HG02678 (cell line): ENCODE results near the gene KIF20B.

Experiments used
- ATAC-seq: cut with Tn5 transposase; IDR thresholded peaks from one replicate; pipeline ENCODE4 v1.9.1; 2021; ENCODE audit warnings: mild to moderate bottlenecking, moderate library complexity; ENCODE audit not compliant: unreplicated experiment

KIF20B gene, protein sequence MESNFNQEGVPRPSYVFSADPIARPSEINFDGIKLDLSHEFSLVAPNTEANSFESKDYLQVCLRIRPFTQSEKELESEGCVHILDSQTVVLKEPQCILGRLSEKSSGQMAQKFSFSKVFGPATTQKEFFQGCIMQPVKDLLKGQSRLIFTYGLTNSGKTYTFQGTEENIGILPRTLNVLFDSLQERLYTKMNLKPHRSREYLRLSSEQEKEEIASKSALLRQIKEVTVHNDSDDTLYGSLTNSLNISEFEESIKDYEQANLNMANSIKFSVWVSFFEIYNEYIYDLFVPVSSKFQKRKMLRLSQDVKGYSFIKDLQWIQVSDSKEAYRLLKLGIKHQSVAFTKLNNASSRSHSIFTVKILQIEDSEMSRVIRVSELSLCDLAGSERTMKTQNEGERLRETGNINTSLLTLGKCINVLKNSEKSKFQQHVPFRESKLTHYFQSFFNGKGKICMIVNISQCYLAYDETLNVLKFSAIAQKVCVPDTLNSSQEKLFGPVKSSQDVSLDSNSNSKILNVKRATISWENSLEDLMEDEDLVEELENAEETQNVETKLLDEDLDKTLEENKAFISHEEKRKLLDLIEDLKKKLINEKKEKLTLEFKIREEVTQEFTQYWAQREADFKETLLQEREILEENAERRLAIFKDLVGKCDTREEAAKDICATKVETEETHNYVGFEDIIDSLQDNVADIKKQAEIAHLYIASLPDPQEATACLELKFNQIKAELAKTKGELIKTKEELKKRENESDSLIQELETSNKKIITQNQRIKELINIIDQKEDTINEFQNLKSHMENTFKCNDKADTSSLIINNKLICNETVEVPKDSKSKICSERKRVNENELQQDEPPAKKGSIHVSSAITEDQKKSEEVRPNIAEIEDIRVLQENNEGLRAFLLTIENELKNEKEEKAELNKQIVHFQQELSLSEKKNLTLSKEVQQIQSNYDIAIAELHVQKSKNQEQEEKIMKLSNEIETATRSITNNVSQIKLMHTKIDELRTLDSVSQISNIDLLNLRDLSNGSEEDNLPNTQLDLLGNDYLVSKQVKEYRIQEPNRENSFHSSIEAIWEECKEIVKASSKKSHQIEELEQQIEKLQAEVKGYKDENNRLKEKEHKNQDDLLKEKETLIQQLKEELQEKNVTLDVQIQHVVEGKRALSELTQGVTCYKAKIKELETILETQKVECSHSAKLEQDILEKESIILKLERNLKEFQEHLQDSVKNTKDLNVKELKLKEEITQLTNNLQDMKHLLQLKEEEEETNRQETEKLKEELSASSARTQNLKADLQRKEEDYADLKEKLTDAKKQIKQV (N-terminal part only)

DNA sequence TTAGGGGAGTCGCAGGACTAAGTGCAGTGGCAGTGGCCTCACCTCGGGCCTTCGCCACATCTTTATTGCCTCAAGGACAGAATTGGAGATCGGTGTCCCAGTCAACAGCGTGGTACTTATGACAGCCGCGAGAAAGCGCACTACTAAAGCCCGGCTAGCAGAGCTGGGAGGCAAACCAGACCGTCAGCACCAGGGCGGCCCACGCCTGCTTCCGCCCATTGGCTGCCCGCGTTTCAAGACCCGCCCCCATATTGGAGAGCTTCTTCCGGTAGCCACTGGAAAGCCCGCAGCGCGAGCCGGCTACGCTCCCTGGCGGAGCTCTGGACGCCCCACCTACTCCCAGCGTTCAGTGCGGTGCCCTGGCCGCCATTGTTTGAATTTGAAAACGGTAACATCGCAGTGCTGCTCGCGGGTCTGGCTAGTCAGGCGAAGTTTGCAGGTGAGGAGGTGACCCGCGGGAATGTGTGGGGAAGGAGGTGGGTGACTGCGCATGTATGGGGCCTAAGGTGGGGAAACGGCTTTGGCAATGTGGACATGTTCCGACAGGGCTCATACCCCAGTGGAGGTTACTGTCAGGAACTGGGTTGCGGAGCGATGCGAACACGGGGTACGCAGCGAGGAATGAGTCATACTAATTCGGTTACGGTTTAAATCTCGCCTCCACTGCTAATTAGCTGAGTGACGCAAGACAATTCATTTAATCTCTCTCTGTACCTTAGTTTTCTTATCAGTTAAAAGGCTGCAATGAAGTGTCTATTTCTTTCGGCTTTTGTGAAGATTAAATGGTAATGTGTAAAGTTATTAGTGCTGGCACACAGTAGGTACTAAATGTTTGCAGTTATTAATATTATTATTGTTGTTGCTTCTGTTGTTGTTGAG lies at the start of gene KIF20B:
TSS of gene KIF20B (plus strand) at position 349 of the 879 bp plus-strand sequence. CDS start 3,705 bp downstream, outside the sequence.
- peak; percentile 99 for ATAC-seq

DNA sequence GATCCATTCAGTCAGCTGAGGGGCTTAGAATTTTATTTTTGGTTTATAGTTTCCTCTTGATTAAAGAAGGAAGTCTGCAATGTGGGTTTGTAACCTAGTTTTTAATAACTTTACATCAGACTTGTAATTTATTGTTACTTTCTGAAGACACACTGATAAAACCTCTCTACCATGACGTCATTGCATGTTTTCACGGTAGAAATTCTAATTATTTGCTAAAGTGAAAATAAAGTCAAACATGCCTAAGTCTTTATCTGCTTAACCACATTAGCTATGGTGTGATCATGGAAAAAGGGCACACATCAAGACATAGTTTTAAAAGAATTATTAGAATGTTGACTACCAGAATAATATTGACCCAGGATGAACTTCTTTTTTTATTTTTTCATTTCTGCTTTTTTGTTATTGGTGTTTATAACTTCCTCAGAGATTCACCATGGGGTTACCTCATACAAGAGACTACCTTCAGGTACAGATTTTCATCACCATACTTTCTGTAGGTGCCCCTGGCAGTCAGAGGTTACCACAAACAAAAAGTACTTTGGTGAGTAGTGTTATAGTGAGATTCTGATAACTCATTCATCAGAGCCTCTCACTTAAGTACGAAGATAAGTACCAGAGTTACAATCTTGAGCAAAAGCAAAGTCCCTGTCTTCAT lies 49.3 kb upstream of the KIF20B start:
- peak; percentile 57 for ATAC-seq

DNA sequence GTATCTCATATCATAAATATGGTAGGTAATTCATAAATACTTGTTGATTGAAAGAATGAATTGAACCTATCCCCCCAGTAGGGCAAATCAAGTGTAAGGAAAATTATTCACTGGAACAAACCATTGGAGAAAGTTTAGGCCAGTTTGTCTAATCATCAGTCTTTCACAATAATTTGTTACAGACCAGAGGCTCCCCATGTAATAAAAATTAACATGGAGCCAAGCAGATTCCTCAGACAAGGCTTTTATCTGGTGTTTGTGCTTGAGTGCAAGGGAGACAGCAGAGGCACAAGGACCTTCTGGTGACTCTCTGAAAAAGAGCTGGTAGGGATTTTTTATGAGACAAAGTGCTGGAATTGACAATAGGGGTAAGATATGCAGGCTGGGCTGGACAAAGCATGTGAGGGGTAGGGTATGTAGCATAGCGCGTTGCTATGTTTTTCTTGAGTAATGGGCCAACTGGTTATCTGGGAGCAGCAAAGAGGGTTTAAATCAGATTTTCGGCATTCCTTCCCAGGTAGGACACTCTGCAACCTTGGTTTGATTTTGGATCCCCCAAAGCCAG lies 48.5 kb upstream of the KIF20B start:
- peak; percentile 4 for ATAC-seq

DNA sequence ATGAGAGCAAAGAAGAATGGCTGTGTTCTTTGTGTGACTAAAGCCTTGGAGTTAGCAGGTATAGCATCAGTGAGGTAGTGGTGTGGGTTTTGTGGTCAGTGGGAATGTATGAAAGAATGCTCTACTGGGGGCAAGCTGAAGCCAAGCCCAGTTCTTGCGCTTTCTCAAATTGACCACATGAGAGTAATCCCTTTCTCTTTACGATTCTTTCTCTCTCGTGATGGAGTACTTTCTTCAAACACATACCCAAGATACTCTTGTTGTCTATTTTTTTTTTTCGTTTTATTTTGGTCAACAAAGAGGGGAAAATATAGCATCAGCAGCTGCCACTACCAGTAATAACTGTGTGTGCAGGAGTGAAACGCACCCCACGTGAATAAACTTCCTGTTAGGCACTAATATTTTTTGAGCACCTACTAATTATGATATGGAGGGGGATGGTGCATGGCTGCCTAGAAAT lies 48.0 kb upstream of the KIF20B start:
- peak; percentile 64 for ATAC-seq

DNA sequence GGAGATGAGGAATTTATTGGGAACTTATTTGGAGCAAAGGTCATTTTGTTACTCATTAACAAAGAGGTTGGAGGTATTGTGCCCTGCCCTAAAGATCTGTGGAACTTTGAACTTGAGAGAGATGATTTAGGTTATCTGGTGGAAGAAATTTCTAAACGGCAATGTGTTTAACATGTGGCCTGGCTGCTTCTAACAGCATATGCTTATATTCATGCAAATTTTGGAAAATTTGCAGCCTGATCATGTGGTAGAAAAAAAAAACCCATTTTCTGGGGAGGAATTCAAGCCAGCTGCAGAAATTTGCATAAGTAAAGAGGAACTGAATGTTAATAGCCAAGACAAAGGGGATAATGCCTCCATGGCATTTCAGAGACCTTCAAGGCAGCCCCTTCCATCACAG lies 45.7 kb upstream of the KIF20B start:
- ATAC-seq = no peak

DNA sequence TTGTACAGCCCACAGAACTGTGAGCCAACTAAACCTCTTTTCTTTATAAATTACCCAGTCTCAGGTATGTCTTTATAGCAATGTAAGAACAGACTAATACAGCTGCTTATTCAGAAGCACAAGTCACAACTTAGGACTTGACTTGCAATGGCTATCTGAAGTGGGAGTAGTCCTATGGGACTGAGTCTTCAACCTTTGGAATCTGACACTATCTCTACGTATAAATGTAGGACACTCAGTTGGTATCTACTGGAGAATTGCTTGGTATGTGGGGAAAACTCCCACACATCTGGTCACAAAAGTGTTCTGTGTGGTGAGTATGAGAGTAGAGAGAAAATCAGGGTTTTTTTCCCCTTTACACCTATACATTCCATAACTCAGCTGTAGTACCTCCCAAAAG lies 44.1 kb upstream of the KIF20B start:
- no peak for ATAC-seq

DNA sequence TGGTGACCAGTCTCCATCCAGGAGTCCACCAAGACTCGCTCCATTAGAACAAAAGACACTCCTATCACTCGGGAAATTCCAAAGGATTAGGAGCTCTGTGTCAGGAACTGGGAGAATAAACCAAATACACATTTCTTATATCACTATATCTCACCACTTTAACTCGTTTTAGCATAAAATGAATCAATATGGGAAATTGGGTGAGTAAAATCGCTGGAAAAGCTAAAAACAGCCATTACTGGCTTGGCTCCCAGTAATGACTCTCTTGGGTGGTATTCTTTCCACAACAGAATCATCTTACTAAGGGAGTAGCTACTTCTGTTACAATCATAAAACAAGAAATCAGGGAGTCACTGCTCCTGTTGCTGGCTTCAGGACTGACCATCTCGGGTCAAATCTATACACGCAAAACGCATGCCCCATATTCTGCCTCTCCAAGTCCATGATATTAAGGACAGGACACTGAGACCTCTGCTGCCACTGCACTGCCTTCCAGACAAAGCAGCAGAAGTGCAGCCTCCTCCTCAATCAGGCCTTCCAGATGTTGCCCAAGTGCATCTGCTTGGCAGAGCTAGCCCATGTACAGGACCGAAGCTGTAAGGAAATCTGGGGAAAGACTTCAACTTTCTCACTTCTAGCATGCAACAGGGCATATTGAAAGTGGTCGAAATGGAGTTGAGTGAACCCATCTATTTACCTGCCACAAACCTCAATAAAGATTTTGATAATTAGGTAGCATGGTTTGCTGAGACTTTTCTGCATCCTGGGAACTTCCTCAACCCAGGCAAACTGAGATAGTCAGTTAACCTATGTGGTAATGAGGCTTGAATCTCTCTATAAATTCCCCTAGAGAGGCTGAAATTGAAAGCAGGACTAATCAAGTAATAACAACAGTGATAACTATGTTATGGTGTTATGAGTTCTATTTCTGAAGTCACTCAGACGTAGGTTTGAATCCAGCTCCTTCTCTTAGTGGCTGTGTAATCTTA lies 42.0 kb upstream of the KIF20B start:
- no peak for ATAC-seq

DNA sequence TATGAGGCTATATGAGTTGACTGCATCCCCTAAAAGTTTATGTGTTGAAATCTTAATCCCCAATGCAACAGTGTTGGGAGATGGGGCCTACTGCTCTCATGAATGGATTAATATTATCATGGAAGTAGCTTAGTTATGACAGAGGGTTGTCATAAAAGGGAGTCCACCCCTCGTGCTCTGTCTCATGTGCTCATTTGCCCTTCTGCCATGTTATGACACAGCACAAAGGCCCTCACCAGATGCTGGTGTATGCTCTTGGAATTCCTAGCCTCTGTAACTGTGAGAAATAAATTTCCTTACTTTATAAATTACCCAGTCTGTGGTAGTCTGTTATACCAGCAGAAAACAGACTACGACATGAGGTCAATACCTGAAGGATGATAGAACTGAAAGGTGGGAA lies 38.8 kb upstream of the KIF20B start:
- ATAC-seq = no peak

DNA sequence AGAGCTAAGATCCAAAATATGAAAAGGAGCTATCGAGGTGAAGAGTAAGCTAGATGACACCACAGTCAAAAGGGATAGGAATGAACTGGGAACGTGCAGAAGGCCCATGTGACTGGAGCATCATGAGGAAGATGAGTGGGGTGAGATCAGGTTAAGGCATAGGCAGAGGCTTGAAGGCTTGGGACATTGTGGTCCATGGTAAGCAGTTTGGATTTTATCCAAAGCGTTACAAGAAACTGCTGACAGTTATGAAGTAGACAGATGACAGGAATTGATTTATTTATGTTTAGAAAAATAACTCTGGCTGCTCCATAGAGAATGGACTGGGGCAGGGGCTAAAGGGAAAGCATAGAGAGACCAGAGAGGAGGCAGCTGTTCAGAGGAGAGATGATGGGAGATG lies 38.2 kb upstream of the KIF20B start:
- no peak for ATAC-seq

DNA sequence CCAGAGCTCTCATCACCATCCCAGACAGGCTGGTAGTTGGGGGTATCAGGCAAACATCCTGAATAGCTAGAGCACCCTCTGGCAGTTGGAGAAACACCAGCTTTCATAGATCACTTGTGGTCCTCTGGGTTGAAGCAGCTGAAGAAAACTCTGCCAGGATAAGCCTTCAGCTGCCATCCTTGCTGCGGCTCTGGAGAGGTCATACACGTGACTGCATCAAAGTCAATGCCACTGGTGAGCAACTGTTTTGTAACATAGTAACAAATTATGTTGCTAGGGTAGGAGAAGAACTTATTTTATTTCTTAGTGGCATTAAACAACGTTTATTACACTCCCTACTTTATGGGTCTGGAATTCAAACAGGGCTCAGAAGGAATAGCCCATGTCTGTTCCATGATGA lies 37.2 kb upstream of the KIF20B start:
- no peak for ATAC-seq

DNA sequence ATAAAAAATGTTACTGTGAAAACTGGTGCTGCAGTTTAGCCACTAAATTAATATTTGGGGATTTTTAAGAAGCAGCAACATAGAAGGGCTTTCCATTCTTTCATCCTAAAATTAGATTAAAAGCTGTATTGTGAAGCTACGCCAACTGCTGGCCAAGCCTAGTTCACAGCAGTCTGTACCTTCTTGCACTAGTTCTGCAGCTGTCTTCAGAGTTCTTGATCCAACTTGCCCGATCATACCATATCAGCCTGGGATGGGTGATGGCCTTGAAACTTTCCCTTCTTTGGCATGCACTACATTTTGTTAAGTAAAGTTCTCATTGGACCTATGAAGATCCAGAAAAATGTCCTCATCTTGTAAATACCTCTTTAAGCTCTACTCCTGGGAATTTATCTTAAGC lies 36.1 kb upstream of the KIF20B start:
- no peak for ATAC-seq

DNA sequence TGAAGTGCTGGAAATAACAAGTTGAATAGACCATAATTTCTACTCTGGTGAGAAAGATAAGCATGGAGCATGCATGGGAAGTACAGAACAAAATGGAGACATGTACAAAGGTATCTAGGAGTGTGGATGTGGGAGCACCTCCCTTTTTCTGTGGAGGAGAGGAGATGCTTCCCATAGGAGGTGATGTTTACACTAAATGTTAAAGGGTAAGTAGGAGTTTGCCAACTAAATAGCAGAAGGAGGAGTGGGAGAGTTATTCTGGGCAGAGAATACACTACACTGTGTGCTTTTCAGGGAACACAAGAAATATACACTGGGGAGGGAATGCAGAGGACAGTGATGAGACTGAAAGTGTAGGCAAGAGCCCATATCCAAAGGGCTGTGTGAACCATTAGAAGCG lies 35.3 kb upstream of the KIF20B start:
- no peak for ATAC-seq

DNA sequence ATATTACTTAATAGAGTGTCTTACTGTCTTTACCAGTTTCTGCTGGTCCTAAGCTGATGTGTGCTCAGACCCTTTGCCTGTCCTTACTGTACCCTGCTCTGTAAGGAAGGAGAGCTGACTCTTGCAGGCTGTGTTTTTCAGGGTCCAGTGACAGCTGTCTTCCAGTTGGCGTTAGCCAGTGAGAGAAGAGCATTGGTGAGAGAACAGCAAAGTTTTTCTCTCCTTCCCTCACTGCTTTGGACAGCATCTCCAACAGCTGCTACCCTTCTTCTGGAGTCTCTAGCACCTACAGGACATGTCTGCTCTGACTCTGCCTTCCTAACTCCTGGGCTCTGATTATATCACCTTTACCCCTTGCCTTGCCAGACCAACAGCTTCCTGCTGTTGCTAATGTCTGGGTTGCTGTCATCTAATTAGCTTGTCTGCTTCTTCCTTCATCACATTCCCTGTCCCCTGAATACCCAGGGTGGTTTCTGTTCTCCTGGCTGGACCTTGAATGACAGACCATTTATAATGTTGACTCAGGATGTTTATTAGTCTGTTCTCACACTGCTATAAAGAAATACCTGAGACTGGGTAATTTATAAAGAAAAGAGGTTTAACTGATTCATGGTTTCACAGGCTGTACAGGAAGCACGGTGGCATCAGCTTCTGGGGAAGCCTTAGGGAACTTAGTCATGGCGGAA lies 32.9 kb upstream of the KIF20B start:
- no peak for ATAC-seq

DNA sequence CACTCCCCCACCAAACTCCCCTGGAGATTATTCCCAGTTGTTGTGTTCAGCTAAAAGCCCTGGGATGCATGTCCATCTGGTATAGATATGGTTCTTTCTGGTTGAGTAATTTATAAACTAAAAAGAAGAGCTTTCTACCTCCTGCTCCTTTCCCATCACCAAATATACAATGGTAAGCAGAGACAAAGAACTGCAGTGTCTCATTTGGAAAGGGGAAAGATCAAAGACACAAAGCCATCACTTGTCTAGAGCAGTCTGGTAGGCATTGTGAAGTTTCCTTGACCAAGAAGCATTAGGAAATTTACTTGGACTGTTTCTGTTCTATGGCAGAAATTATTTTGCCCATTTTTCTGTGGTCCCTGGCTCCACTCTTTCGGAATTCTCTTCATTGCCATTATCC lies 31.4 kb upstream of the KIF20B start:
- ATAC-seq = no peak

DNA sequence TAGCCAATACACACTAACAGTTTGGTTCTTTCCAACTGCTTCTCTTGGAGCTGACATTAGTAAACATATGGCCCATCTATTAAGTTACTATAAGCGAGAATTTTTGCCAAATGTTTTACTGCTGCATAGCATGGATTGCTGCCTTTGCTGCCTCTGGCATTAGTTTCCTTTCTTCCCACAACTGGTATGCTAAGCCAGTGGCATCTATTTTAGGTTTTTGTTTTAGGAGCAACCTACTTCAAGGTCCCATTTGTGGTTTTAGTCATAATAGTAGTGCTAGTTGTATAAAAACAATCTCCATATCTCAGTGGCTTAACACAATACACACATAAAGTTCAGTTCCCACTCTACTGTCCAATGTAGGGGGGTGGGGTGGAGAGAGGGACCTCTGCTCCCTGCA lies 30.5 kb upstream of the KIF20B start:
- ATAC-seq = no peak

DNA sequence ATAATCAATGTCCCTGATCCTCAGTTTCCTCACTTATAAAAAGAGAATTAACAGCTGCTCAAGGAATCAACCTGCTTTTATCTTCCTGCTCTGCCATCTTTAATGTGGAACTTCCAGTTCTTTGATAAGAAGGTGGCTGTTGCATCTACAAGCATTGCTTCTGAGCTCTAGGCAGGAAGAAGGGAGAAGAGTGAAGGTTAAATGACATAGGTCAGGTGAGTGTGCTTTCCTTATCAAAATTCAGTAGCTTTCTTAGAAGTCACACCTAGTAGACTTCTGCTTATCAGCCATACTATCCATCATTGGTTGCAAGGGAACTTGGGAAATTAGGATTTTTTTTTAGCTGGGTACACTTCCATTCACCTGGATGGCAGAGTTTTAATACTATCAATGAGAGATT lies 24.0 kb upstream of the KIF20B start:
- ATAC-seq = no peak

DNA sequence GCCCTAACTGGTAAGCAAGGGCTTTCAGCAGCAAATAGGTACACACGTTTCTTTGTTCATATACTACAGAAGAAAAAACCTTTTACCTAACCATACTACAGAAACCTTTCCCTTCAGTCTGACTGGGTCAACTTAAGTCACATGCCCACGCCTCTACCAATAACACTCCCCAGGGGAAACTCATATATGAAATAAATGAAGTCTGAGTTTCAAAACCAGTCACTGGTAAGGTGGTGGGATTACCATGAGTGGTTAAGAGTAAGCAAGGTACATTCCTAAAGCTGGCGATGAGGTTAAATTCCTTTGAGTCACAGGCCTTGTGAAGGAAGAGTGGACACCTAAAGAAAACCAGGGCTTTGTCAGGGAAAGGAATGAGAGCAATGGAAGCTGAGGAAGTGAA lies 21.4 kb upstream of the KIF20B start:
- ATAC-seq = peak; percentile 53
